SKM-1 treated with dmso at 0.1 percent for 144 hours (cell line): ENCODE measurements around the gene USP17L10.
"Not testable (repeated sequence)": the region's sequence is repeated elsewhere in the genome, so short reads cannot be mapped to it uniquely, and the experiment has no call there.

Source experiments
- DNase-seq: peaks from one replicate; lab custom pipeline; 2025; ENCODE audit not compliant: unreplicated experiment; lab: John Stamatoyannopoulos, UW

The USP17L10 gene, protein sequence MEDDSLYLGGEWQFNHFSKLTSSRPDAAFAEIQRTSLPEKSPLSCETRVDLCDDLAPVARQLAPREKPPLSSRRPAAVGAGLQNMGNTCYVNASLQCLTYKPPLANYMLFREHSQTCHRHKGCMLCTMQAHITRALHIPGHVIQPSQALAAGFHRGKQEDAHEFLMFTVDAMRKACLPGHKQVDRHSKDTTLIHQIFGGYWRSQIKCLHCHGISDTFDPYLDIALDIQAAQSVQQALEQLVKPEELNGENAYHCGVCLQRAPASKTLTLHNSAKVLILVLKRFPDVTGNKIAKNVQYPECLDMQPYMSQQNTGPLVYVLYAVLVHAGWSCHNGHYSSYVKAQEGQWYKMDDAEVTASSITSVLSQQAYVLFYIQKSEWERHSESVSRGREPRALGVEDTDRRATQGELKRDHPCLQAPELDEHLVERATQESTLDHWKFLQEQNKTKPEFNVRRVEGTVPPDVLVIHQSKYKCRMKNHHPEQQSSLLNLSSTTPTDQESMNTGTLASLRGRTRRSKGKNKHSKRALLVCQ

GRCh38 chr4:9210357-9210756 lies at the start of gene USP17L10:
USP17L10 (plus strand) TSS chr4:9210657; CDS start chr4:9210657, 0 bp downstream.
- DNase-seq: not testable (repeated sequence)

- DNase-seq: not testable (repeated sequence)
Observed at GRCh38 chr4:9165990-9166389, 44.5 kb upstream of the USP17L10 start.

- not testable (repeated sequence) for DNase-seq
Observed at GRCh38 chr4:9169791-9170459, 40.5 kb upstream of the USP17L10 start, which contains the start of gene FAM90A26. FAM90A26 (plus strand) TSS chr4:9170409; CDS start chr4:9173173, 2,764 bp downstream.

DNA sequence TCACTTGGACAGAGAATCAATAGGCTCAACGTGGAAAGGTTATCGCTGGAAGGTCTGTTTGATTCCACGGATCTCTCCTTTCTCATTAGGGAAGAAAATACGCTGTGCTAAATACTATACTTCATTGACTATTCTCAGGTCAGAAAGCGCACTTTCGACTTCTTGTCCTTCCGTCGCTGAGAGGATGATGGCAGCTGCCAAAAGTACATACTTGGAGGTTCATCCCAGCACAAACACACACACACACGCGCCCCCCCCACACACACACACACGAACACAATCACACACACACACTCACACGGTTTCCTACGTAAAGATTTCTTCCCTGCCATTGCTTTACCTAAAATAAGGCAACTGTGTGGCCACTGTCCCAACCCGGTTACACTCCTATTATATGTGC lies 4.2 kb downstream of the USP17L10 start:
- not testable (repeated sequence) for DNase-seq

- DNase-seq: not testable (repeated sequence)
Observed at GRCh38 chr4:9215105-9215504, 4.6 kb downstream of the USP17L10 start, which contains the start of gene USP17L11. USP17L11 (plus strand) TSS chr4:9215405; CDS start chr4:9215405, 0 bp downstream.

DNA sequence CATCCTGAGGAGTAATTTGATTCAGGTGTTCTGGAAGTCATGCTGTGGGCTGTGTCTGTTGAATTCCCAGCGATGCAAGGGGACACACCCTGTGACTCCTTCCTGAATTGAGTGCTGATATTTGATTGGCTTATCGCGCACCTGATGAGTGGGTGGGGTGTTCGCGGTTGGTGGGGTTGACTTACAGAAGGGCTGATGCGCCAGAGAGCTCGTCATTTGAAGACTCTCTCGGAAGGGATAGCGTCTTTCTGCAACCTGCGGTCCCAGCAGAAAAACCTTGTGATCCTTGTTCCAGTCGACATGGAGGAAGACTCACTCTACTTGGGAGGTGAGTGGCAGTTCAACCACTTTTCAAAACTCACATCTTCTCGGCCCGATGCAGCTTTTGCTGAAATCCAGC lies 9.4 kb downstream of the USP17L10 start, which contains the start of gene USP17L12:
Gene USP17L12 (plus strand): TSS at position 301 of the 400 bp plus-strand sequence. CDS start 0 bp downstream, at position 301.
- DNase-seq: not testable (repeated sequence)

DNA sequence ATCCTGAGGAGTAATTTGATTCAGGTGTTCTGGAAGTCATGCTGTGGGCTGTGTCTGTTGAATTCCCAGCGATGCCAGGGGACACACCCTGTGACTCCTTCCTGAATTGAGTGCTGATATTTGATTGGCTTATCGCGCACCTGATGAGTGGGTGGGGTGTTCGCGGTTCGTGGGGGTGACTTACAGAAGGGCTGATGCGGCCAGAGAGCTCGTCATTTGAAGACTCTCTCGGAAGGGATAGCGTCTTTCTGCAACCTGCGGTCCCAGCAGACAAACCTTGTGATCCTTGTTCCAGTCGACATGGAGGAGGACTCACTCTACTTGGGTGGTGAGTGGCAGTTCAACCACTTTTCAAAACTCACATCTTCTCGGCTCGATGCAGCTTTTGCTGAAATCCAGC lies 14.1 kb downstream of the USP17L10 start, which contains the start of gene USP17L13:
Gene USP17L13 (plus strand): TSS at position 301 of the 400 bp plus-strand sequence. CDS start 0 bp downstream, at position 301.
- not testable (repeated sequence) for DNase-seq

DNA sequence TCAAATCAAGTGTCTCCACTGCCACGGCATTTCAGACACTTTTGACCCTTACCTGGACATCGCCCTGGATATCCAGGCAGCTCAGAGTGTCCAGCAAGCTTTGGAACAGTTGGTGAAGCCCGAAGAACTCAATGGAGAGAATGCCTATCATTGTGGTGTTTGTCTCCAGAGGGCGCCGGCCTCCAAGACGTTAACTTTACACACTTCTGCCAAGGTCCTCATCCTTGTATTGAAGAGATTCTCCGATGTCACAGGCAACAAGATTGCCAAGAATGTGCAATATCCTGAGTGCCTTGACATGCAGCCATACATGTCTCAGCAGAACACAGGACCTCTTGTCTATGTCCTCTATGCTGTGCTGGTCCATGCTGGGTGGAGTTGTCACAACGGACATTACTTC lies 19.8 kb downstream of the USP17L10 start:
- DNase-seq: not testable (repeated sequence)

- not testable (repeated sequence) for DNase-seq
Observed at GRCh38 chr4:9234085-9234484, 23.6 kb downstream of the USP17L10 start, which contains the start of gene USP17L15. USP17L15 (plus strand) TSS chr4:9234385; CDS start chr4:9234385, 0 bp downstream.

DNA sequence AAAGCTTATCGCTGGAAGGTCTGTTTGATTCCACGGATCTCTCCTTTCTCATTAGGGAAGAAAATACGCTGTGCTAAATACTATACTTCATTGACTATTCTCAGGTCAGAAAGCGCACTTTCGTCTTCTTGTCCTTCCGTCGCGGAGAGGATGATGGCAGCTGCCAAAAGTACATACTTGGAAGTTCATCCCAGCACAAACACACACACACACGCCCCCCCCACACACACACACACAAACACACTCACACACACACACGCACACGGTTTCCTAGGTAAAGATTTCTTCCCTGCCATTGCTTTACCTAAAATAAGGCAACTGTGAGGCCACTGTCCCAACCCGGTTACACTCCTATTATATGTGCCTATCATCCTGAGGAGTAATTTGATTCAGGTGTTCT lies 28.0 kb downstream of the USP17L10 start:
- not testable (repeated sequence) for DNase-seq

DNA sequence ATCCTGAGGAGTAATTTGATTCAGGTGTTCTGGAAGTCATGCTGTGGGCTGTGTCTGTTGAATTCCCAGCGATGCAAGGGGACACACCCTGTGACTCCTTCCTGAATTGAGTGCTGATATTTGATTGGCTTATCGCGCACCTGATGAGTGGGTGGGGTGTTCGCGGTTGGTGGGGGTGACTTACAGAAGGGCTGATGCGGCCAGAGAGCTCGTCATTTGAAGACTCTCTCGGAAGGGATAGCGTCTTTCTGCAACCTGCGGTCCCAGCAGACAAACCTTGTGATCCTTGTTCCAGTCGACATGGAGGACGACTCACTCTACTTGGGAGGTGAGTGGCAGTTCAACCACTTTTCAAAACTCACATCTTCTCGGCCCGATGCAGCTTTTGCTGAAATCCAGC lies 33.1 kb downstream of the USP17L10 start, which contains the start of gene USP17L17:
Gene USP17L17 (plus strand): TSS at position 301 of the 400 bp plus-strand sequence. CDS start 0 bp downstream, at position 301.
- DNase-seq: not testable (repeated sequence)

GRCh38 chr4:9247953-9248680 lies 37.7 kb downstream of the USP17L10 start, which contains the start of gene USP17L18:
USP17L18 (plus strand) TSS chr4:9248630; CDS start chr4:9248630, 0 bp downstream.
- DNase-seq: not testable (repeated sequence)

GRCh38 chr4:9253078-9253477 lies 42.6 kb downstream of the USP17L10 start, which contains the start of gene USP17L19:
USP17L19 (plus strand) TSS chr4:9253378; CDS start chr4:9253378, 0 bp downstream.
- DNase-seq: not testable (repeated sequence)

DNA sequence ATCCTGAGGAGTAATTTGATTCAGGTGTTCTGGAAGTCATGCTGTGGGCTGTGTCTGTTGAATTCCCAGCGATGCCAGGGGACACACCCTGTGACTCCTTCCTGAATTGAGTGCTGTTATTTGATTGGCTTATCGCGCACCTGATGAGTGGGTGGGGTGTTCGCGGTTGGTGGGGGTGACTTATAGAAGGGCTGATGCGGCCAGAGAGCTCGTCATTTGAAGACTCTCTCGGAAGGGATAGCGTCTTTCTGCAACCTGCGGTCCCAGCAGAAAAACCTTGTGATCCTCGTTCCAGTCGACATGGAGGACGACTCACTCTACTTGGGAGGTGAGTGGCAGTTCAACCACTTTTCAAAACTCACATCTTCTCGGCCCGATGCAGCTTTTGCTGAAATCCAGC lies 47.4 kb downstream of the USP17L10 start, which contains the start of gene USP17L20:
Gene USP17L20 (plus strand): TSS at position 301 of the 400 bp plus-strand sequence. CDS start 0 bp downstream, at position 301.
- DNase-seq: not testable (repeated sequence)
